Measurements from ENCODE around the gene DTX3. TPM values are rescaled to one million over a fixed set of nuclear protein-coding genes. Genes with fewer than 3 reads are reported as not detected.
A peak's percentile ranks its signal among the peaks of the same experiment; 100 is the strongest.

DTX3 gene
- total RNA-seq, 2 experiments from 2014 or later: 15.5 to 16.5 TPM

- no peaks in the 10 kb centered on the region for H3K36me3 Mint-ChIP-seq (ENCODE audit: low read depth)
- H3K4me3 Mint-ChIP-seq: no peak overlapping the region
- POLR2A ChIA-PET: no interaction called here
- H3K4me1 Mint-ChIP-seq: no peaks in the 10 kb centered on the region
- no peak for DNase-seq
- no peaks in the 10 kb centered on the region for H3K9me3 Mint-ChIP-seq
- H3K27me3 Mint-ChIP-seq: no peaks in the 10 kb centered on the region
- H3K27ac Mint-ChIP-seq: no peak overlapping the region
- CTCF ChIA-PET: interaction anchor here (0.9 to 2.4 kb wide), 6 partner anchors 7 to 118 kb away, joined by 3 to 9 read pairs (median 4); partner anchors contain the start of genes B4GALNT1 and OS9
Measured at GRCh38 chr12:57575771-57576612, 28.6 kb upstream of the DTX3 start.

DNA sequence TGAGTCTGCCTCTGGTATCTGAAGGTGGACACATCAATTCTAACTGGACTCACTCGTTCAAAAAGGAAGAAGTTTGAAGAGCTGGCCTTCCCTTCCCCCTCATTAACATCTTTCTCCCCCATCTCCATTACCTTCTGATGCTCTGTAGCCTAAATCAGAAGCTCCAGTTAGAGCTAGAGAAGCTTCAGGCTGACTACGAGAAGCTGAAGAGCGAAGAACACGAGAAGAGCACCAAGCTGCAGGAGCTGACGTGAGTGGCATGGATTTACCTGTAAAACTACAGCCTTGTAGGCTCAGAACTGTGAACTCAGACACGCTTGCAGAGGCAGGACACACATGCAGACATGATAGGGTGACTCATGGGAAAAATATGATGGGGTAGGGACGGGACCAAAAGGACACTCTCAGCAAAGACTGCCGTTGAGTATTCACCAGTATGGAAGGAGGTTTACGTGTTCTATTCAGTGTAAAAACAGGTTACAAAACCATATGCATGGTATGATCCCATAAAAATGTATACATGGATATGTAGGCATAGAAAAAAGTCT, 27.9 kb upstream of the DTX3 start:
- Mint-ChIP-seq H3K4me3 (no peak overlapping the region), H3K36me3 (ENCODE audit: low read depth) (no peaks in the 10 kb centered on the region), H3K27me3 (no peaks in the 10 kb centered on the region), H3K27ac (no peak overlapping the region), H3K4me1 (no peaks in the 10 kb centered on the region), H3K9me3 (no peaks in the 10 kb centered on the region)
- CTCF ChIA-PET: interaction anchor here (1.6 to 2.4 kb wide), 3 partner anchors 9 to 44 kb away, joined by 5 to 9 read pairs (median 5); no protein-coding TSS in a partner anchor
- DNase-seq: no peak
- POLR2A ChIA-PET: no interaction called here

- Mint-ChIP-seq H3K9me3 (no peaks in the 10 kb centered on the region), H3K4me3 (no peak overlapping the region), H3K4me1 (peaks cover 2% of the 10 kb centered on the region), H3K27me3 (no peaks in the 10 kb centered on the region), H3K36me3 (ENCODE audit: low read depth) (no peaks in the 10 kb centered on the region), H3K27ac (no peak overlapping the region)
- CTCF ChIA-PET: interaction anchor here (1.0 to 1.2 kb wide), 2 partner anchors 11 to 66 kb away, joined by 3 to 5 read pairs; no protein-coding TSS in a partner anchor
- no peak for DNase-seq
- POLR2A ChIA-PET: no interaction called here
Measured at GRCh38 chr12:57577981-57578758, 26.5 kb upstream of the DTX3 start.

DNA sequence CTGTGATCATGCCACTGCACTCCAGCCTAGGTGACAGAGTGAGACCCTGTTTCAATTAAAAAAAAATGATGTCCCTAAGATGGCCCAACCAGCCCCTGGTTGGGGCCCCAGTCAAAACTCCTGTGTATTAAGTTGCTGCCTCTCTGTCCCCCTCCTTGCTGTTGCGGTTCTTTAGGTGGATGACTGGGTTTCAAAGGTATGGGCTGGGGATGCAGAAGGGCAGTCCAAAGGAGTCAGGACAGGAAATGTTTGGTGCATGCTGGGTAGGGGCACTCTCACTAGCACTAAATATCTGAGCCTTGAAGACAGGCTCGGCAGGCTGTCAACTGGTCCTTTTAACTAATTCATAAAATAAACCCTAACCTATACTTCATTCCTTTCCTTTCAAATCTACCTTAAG, 25.6 kb upstream of the DTX3 start:
- H3K4me1 Mint-ChIP-seq: peaks cover 6% of the 10 kb centered on the region

GRCh38 chr12:57579677-57580465, 24.8 kb upstream of the DTX3 start:
- Mint-ChIP-seq H3K4me1 (peaks cover 6% of the 10 kb centered on the region), H3K36me3 (ENCODE audit: low read depth) (no peaks in the 10 kb centered on the region), H3K4me3 (no peak overlapping the region), H3K27ac (no peak overlapping the region), H3K9me3 (no peaks in the 10 kb centered on the region), H3K27me3 (peaks cover 1% of the 10 kb centered on the region)
- ChIA-PET POLR2A (no interaction called here), CTCF (interaction anchor here (1.0 to 4.7 kb wide), 4 partner anchors 9 to 188 kb away, joined by 3 to 32 read pairs (median 4); no protein-coding TSS in a partner anchor)
- DNase-seq: no peak

More for the DNA sequence above, 25.6 kb upstream of the DTX3 start:
- no peak for DNase-seq
- Mint-ChIP-seq H3K9me3 (no peaks in the 10 kb centered on the region), H3K36me3 (ENCODE audit: low read depth) (no peaks in the 10 kb centered on the region), H3K4me3 (no peak overlapping the region), H3K27me3 (no peaks in the 10 kb centered on the region), H3K27ac (no peak overlapping the region)
- CTCF ChIA-PET: no interaction called here
- POLR2A ChIA-PET: no interaction called here

- CTCF ChIA-PET: interaction anchor here (1.0 to 4.7 kb wide), 6 partner anchors 9 to 187 kb away, joined by 3 to 32 read pairs (median 4); partner anchors contain the start of gene B4GALNT1
- H3K4me3 Mint-ChIP-seq: no peak overlapping the region
- peaks cover 6% of the 10 kb centered on the region for H3K4me1 Mint-ChIP-seq
- POLR2A ChIA-PET: interaction anchor here (0.6 kb wide), 1 partner anchor 53 kb away, joined by 7 read pairs; no protein-coding TSS in a partner anchor
- H3K27me3 Mint-ChIP-seq: peaks cover 1% of the 10 kb centered on the region
- no peak for DNase-seq
- H3K36me3 Mint-ChIP-seq (ENCODE audit: low read depth): no peaks in the 10 kb centered on the region
- no peak overlapping the region for H3K27ac Mint-ChIP-seq
- H3K9me3 Mint-ChIP-seq: no peaks in the 10 kb centered on the region
Measured at GRCh38 chr12:57580466-57580795, 24.2 kb upstream of the DTX3 start.

- peaks cover 6% of the 10 kb centered on the region for H3K4me1 Mint-ChIP-seq
- ChIA-PET POLR2A (no interaction called here), CTCF (interaction anchor here (1.1 to 4.7 kb wide), 5 partner anchors 8 to 138 kb away, joined by 3 to 32 read pairs (median 4); no protein-coding TSS in a partner anchor)
- H3K9me3 Mint-ChIP-seq: no peaks in the 10 kb centered on the region
- no peaks in the 10 kb centered on the region for H3K36me3 Mint-ChIP-seq (ENCODE audit: low read depth)
- peaks cover 1% of the 10 kb centered on the region for H3K27me3 Mint-ChIP-seq
- DNase-seq: no peak
- H3K27ac Mint-ChIP-seq: no peak overlapping the region
- H3K4me3 Mint-ChIP-seq: no peak overlapping the region
Measured at GRCh38 chr12:57581802-57582201, 22.8 kb upstream of the DTX3 start.

DNA sequence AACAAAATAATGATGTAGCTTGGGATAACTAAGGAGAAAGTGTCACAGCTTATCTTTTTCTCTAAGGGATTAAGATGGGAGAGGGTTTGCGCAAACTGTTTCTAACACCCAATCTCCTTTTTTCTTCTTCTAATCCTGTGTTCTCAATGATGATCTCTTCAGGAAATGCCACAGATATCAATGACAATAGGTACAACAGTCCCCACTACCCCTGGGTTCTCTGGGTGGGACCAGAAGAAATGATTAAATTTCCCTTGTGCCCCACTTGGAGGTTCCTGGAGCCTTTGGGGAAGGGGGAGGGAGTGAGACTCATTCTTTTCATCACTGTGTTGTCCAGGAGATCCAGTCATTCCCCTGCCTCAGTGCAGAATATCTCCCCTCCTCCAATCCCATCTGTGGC, 22.2 kb upstream of the DTX3 start:
- no peak overlapping the region for H3K27ac Mint-ChIP-seq
- no peak overlapping the region for H3K4me3 Mint-ChIP-seq
- no peaks in the 10 kb centered on the region for H3K9me3 Mint-ChIP-seq
- POLR2A ChIA-PET: no interaction called here
- CTCF ChIA-PET: interaction anchor here (0.6 to 4.7 kb wide), 17 partner anchors 7 to 235 kb away, joined by 3 to 32 read pairs (median 4); partner anchors contain the start of genes CDK4 and DCTN2
- H3K4me1 Mint-ChIP-seq: peaks cover 6% of the 10 kb centered on the region
- no peak for DNase-seq
- H3K36me3 Mint-ChIP-seq (ENCODE audit: low read depth): no peaks in the 10 kb centered on the region
- peaks cover 1% of the 10 kb centered on the region for H3K27me3 Mint-ChIP-seq

GRCh38 chr12:57583008-57583831, 21.4 kb upstream of the DTX3 start:
- no peak overlapping the region for H3K27ac Mint-ChIP-seq
- no peaks in the 10 kb centered on the region for H3K36me3 Mint-ChIP-seq (ENCODE audit: low read depth)
- ChIA-PET POLR2A (interaction anchor here (0.6 kb wide), 1 partner anchor 158 kb away, joined by 4 read pairs; no protein-coding TSS in a partner anchor), CTCF (interaction anchor here (0.6 to 4.7 kb wide), 34 partner anchors 8 to 234 kb away, joined by 3 to 32 read pairs (median 4); partner anchors contain the start of genes ARHGEF25, B4GALNT1, CDK4 and DCTN2)
- H3K27me3 Mint-ChIP-seq: peaks cover 1% of the 10 kb centered on the region
- no peaks in the 10 kb centered on the region for H3K9me3 Mint-ChIP-seq
- no peak overlapping the region for H3K4me3 Mint-ChIP-seq
- DNase-seq: peak; percentile 83
- H3K4me1 Mint-ChIP-seq: peaks cover 6% of the 10 kb centered on the region

DNA sequence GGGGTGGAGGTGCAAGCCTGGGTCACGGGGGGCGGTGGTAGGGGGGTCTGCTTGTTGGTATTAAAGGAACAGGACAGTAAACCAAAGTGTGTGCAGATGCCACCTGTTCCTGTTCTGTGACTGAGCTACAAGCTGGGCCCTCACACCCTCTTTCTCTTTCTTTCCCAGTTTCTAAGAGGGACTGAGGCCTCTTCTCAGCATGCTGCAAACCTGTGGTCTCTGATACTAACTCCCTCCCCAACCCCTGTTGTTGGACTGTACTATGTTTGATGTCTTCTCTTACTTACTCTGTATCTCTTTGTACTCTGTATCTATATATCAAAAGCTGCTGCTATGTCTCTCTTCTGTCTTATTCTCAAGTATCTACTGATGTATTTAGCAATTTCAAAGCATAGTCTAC, 20.6 kb upstream of the DTX3 start:
- Mint-ChIP-seq H3K4me1 (peaks cover 6% of the 10 kb centered on the region), H3K36me3 (ENCODE audit: low read depth) (no peaks in the 10 kb centered on the region), H3K4me3 (no peak overlapping the region), H3K9me3 (no peaks in the 10 kb centered on the region), H3K27me3 (peaks cover 1% of the 10 kb centered on the region), H3K27ac (no peak overlapping the region)
- POLR2A ChIA-PET: no interaction called here
- CTCF ChIA-PET: interaction anchor here (0.8 to 4.7 kb wide), 16 partner anchors 9 to 172 kb away, joined by 3 to 32 read pairs (median 4); partner anchors contain the start of genes ARHGEF25, B4GALNT1, CDK4 and TSPAN31
- DNase-seq: no peak

GRCh38 chr12:57584690-57585089, 19.9 kb upstream of the DTX3 start:
- no peak overlapping the region for H3K27ac Mint-ChIP-seq
- ChIA-PET POLR2A (interaction anchor here (0.5 kb wide), 1 partner anchor 943 kb away, joined by 4 read pairs; no protein-coding TSS in a partner anchor), CTCF (interaction anchor here (0.6 to 4.7 kb wide), 11 partner anchors 8 to 642 kb away, joined by 3 to 32 read pairs (median 3); partner anchors contain the start of genes ARHGEF25, B4GALNT1 and OS9)
- H3K9me3 Mint-ChIP-seq: no peaks in the 10 kb centered on the region
- H3K4me1 Mint-ChIP-seq: peaks cover 6% of the 10 kb centered on the region
- H3K36me3 Mint-ChIP-seq (ENCODE audit: low read depth): no peaks in the 10 kb centered on the region
- DNase-seq: no peak
- H3K27me3 Mint-ChIP-seq: peaks cover 1% of the 10 kb centered on the region
- no peak overlapping the region for H3K4me3 Mint-ChIP-seq

Measured in activated CD4-positive, alpha-beta T cell treated with anti-CD3 and anti-CD28 coated beads, Interleukin-2, amount 10 ng/mL, durations not matched to agents 7 days and 5 days (primary cell).